HG02981 (cell line): Measurements from ENCODE around the gene BAD.
A peak's percentile ranks its signal among the peaks of the same experiment; 100 is the strongest.
"Not testable (repeated sequence)": the region's sequence is repeated elsewhere in the genome, so short reads cannot be mapped to it uniquely, and the experiment has no call there.

Experiments used
- ATAC-seq: cut with Tn5 transposase; IDR thresholded peaks from one replicate; pipeline ENCODE4 v1.9.1; 2021; ENCODE audit warnings: mild to moderate bottlenecking, moderate library complexity; ENCODE audit not compliant: unreplicated experiment

Gene BAD

GRCh38 chr11:64315667-64316526 lies 31.4 kb upstream of the BAD start:
- ATAC-seq = not testable (repeated sequence)

- no peak for ATAC-seq
Measured at GRCh38 chr11:64314805-64315561, 30.5 kb upstream of the BAD start.

- ATAC-seq = no peak
Measured at GRCh38 chr11:64314146-64314804, 29.8 kb upstream of the BAD start.

- ATAC-seq = no peak
Measured at GRCh38 chr11:64313491-64314145, 29.2 kb upstream of the BAD start.

- ATAC-seq = no peak
Measured at GRCh38 chr11:64312947-64313346, 28.5 kb upstream of the BAD start.

- not testable (repeated sequence) for ATAC-seq
Measured at GRCh38 chr11:64307795-64308194, 23.3 kb upstream of the BAD start.

- ATAC-seq = no peak
Measured at GRCh38 chr11:64306876-64307622, 22.6 kb upstream of the BAD start.

- no peak for ATAC-seq
Measured at GRCh38 chr11:64306563-64306875, 22.1 kb upstream of the BAD start.

- ATAC-seq = peak; percentile 9
Measured at GRCh38 chr11:64305691-64306562, 21.5 kb upstream of the BAD start.

GRCh38 chr11:64305075-64305690 lies 20.7 kb upstream of the BAD start, which contains the start of gene ESRRA:
TSS of gene ESRRA (plus strand) at chr11:64305524. CDS start at chr11:64307180, 1,656 bp downstream.
- peak; percentile 71 for ATAC-seq

GRCh38 chr11:64304316-64305072 lies 20.0 kb upstream of the BAD start:
- ATAC-seq = peak; percentile 31

- ATAC-seq = no peak
Measured at GRCh38 chr11:64304032-64304315, 19.5 kb upstream of the BAD start.

- no peak for ATAC-seq
Measured at GRCh38 chr11:64303109-64304031, 18.9 kb upstream of the BAD start.

- ATAC-seq = no peak
Measured at GRCh38 chr11:64299847-64300648, 15.6 kb upstream of the BAD start, which contains the start of gene CATSPERZ. TSS of gene CATSPERZ (plus strand) at chr11:64300358. CDS start at chr11:64300411, 53 bp downstream.

- no peak for ATAC-seq
Measured at GRCh38 chr11:64298966-64299846, 14.7 kb upstream of the BAD start.
